Measurements from ENCODE around the gene ST7.

DNA sequence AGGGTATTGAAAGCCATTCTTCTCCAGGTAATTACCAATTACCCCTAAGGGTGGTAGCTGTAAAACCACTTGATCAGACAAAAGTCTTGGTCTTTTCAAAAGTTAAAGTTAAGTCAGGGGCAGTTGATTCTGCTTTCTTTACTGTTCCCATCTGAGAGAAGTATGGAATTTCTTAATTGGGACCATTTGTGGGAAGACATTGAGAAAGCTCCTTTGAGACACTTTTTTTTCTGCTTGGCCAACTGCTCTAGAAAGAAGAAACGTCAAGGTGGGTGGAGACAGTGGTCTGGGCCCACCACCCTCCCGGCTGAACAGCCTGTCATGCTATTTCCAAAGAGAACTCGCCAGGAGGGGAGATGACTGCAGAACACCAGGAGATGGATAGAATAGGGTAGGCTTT, 324.3 kb downstream of the ST7 start:
- TF ChIP-seq, protein P1, sequence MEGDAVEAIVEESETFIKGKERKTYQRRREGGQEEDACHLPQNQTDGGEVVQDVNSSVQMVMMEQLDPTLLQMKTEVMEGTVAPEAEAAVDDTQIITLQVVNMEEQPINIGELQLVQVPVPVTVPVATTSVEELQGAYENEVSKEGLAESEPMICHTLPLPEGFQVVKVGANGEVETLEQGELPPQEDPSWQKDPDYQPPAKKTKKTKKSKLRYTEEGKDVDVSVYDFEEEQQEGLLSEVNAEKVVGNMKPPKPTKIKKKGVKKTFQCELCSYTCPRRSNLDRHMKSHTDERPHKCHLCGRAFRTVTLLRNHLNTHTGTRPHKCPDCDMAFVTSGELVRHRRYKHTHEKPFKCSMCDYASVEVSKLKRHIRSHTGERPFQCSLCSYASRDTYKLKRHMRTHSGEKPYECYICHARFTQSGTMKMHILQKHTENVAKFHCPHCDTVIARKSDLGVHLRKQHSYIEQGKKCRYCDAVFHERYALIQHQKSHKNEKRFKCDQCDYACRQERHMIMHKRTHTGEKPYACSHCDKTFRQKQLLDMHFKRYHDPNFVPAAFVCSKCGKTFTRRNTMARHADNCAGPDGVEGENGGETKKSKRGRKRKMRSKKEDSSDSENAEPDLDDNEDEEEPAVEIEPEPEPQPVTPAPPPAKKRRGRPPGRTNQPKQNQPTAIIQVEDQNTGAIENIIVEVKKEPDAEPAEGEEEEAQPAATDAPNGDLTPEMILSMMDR (conservative IDR thresholded peaks at IDR 0.05; ENCODE audit: low read depth in 2 of 2) = no peak
- TF ChIP-seq EZH2 (IDR thresholded peaks at IDR 0.05; ENCODE audit: low read depth, unreplicated experiment) = no peak
